GM10847 (cell line): Measurements from ENCODE around the gene CDC42BPB.

Experiments
- POLR2A ChIP-seq: IDR thresholded peaks from 2 replicates; pipeline ENCODE4 v1.6.1; 2011; ENCODE audit not compliant: insufficient read length; ENCODE audit errors: extremely low read depth

CDC42BPB gene

DNA sequence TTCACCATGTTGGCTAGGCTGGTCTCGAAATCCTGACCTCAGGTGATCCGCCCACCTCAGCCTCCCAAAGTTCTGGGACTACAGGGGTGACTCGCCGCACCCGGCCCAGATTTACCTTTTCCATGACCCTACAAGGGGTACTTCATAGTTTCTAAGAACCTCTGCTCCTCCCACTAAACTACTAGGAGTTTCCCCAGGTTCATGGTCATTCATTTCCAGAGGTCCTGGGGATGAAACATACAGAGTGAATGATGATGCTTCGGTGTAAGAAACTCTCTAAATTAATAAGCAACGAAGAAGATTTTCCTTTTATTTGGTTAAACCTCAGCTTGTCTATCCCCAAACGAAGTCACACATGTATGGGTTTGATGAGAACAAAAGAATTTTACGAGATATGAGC is 77.9 kb downstream of the CDC42BPB start:
- no peak for TF ChIP-seq POLR2A

DNA sequence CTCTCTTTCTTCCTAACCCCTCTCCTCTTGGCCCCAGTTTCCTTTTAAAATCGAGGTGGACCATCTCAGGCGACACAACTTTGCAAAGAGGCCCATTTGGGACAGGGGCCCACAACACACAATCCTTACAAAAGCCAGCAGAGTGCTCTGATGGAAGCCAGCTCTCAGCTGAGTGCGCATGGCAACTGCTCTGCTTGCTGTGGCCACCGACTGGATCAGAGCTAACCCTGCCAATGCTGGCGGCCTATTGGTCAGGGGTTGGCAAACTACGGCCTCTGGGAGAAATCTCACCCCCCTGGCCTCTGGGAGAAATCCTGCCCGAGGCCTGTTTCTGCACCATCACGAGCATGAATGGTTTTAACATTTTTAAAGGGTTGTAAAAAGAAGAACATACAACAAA is 79.9 kb downstream of the CDC42BPB start:
- TF ChIP-seq POLR2A = no peak

GRCh38 chr14:102975662-102976061 is 81.7 kb downstream of the CDC42BPB start:
- TF ChIP-seq POLR2A = no peak

DNA sequence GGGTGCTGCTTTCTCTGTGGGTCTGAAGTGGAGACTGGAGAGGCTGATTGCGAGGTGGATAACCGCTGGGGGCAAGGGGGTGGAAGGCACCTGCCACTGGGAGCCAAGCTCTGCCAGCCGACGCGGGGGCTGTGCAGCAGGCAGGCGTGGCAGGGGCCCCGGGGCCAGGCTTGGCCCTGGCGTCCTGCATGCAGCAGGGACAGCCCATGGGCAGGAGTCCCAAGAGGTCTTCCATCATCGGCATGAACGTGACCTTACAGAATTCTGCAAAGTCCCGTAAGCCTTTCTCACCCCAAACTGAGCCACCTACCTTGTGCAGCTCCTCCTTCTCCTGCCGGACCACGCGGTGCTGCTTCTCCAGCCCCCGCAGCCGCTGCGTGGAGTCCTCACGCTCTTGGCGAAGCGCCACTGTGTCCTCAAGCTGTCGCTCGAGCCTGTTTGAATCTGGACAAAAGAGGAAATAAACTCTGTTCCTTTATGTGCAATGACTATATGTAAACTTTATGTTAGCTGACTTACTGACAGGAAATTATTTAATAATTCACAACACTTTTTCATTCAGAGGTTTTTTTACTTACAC is 83.6 kb downstream of the CDC42BPB start:
- no peak for TF ChIP-seq POLR2A

GRCh38 chr14:102971836-102972606 is 85.3 kb downstream of the CDC42BPB start:
- no peak for TF ChIP-seq POLR2A

DNA sequence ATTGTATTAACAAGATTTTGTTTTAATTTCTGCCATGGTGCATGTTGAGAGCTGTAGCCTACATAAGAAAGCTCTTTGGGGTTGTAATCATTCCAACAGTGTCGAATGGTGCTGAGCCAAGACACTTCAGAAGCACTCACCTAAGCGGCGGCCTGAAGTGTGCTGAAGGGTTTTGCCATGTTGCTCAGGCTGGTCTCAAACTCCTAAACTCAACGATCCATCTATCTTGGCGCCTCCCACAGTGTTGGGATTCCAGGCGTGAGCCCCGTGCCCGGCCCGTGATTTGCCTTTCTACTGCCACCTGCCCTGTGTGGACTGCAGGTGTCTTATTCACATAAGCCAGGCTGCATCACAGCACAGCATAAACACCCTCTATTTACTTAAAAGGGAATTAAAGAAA is 86.0 kb downstream of the CDC42BPB start:
- no peak for TF ChIP-seq POLR2A

- TF ChIP-seq POLR2A = no peak
Observed at GRCh38 chr14:102970496-102970895, 86.9 kb downstream of the CDC42BPB start.

DNA sequence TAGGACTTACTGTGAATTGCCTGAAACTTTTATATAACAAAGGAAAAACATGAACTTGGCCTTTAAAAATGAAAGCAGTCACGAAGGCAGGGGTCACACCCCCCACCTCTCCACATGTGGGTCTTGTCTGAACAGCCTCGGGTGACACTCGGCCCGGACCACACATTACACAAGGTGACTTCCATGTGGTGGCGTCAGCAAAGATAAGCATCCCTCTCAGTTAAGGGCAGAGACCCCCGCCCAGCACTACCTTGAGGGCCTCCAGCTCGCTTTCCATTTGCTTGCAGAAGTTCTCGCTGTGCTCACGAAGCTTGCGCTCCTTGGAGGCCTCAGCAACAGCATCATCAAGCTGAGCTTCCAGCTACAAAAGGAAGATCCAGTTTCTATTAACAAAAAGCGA is 87.4 kb downstream of the CDC42BPB start:
- no peak for TF ChIP-seq POLR2A

- no peak for TF ChIP-seq POLR2A
Observed at GRCh38 chr14:102969060-102969791, 88.1 kb downstream of the CDC42BPB start.

GRCh38 chr14:102968306-102968705 is 89.0 kb downstream of the CDC42BPB start:
- no peak for TF ChIP-seq POLR2A

DNA sequence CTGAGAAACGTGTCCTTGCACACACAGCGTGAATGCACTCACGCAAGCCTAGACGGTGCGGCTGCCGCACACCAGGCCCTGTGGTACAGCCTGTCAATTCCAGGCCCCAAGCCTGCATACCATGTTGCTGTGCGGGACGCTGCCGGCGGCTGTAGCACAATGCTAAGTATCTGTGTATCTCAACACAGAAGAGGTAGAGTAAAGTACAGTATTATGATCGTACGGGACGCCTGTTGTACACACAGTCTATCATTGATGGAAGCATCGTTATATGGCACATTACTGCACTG is 89.9 kb downstream of the CDC42BPB start:
- no peak for TF ChIP-seq POLR2A

GRCh38 chr14:102966681-102967505 is 90.5 kb downstream of the CDC42BPB start:
- no peak for TF ChIP-seq POLR2A

DNA sequence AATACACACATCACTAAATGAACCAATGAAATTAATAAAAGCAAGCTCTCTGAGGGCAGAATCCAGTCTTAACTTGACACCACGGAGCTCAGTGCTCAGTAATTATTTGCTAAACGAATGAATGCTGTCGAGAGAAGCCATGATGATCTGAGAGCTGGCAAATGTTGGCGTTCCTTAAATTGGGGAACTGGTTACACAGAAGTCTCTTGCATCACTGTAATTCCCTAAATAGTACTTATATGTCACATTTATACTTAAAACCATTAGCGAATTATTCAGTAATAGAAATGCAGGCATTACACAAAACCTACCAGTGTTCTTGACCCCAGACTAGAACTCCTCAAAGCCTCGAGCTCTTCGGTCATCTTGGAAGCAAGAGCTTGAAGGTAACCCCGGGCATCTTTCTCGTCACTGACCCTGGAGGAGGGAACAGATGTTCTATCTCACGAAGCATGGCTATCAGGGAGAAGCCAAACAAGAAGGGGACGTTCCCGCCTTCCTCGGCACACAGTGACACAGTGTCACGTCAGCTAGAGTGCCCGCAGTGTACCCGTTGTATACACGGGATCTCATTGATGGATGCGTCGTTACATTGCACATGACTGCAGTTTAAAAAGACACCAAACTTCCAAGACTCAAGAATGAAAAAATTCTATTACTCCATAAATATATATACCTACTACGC is 91.2 kb downstream of the CDC42BPB start:
- no peak for TF ChIP-seq POLR2A

- no peak for TF ChIP-seq POLR2A
Observed at GRCh38 chr14:102965282-102965681, 92.1 kb downstream of the CDC42BPB start.

GRCh38 chr14:102964152-102964730 is 93.1 kb downstream of the CDC42BPB start:
- no peak for TF ChIP-seq POLR2A
